ENCODE results near the gene NTHL1.

The NTHL1 gene

DNA sequence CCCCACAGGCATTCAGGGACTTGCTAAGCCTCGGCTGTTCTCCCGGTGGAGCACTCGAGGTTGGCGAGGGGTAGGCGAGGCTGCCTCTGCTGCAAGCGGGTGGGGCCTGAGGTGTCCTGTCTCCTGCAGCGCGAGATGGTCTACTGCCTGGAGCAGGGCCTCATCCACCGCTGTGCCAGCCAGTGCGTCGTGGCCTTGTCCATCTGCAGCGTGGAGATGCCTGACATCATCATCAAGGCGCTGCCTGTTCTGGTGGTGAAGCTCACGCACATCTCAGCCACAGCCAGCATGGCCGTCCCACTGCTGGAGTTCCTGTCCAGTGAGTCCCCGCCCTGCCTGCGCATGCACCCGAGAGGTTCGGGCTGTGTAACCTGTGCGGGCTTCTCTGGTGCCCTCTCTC lies 26.4 kb upstream of the NTHL1 start:
- H3K27me3 ChIP-seq (replicated peaks; ENCODE audit: insufficient read depth, low read length) = no peaks in the 10 kb centered on the region
- no peaks in the 10 kb centered on the region for H3K4me1 ChIP-seq (ENCODE audit: low read length)
- H3K36me3 ChIP-seq (replicated peaks; ENCODE audit: insufficient read depth, low read length) = no peaks in the 10 kb centered on the region
- H3K9me2 ChIP-seq (replicated peaks; ENCODE audit: insufficient read depth, low read length) = no peaks in the 10 kb centered on the region
- H3K9ac ChIP-seq (ENCODE audit: low read length) = no peak overlapping the region
- no peak for DNase-seq
- no peak overlapping the region for H3K4me3 ChIP-seq (ENCODE audit: low read length)
- no peak overlapping the region for H3K27ac ChIP-seq (ENCODE audit: low read length)
- no peak overlapping the region for H2AFZ ChIP-seq (ENCODE audit: low read length)
- no peaks in the 10 kb centered on the region for H3K79me2 ChIP-seq (ENCODE audit: low read length)
- H3K9me3 ChIP-seq (replicated peaks; ENCODE audit: insufficient read depth, low read length) = no peaks in the 10 kb centered on the region
- no peaks in the 10 kb centered on the region for H3F3A ChIP-seq (ENCODE audit: insufficient read depth, low read length)
- no peak overlapping the region for H3K4me2 ChIP-seq (ENCODE audit: low read depth, low read length)
- no peaks in the 10 kb centered on the region for H4K20me1 ChIP-seq (ENCODE audit: insufficient read depth, low read length)
- TF ChIP-seq EZH2phosphoT487 (IDR thresholded peaks at IDR 0.05; ENCODE audit: low read length) = no peak
- TF ChIP-seq EZH2 (optimal IDR thresholded peaks at IDR 0.05; ENCODE audit: low read depth, low read length) = no peak
- TF ChIP-seq CTCF (IDR thresholded peaks at IDR 0.05; ENCODE audit: low read length) = no peak

DNA sequence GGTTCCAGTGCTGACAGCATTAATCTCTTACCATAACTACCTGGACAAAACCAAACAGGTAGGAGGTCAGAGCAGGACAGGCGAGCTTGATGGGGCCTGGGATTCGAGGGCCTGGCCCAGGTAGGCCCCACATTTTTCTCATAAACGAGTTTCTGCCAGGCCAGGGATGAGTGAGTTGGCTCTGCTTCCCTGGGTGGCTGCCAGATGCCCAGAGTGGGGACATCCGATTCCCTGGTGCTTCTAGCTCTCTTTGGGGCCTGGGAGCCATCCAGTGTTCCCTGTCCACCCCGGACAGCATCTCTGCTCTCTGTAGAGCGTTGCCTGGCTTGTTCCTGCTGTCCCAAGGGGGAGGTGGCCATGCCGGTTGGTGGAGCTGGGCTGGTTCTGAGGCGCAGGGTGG lies 25.3 kb upstream of the NTHL1 start:
- DNase-seq = no peak
- Histone ChIP-seq H3K9me3 (replicated peaks; ENCODE audit: insufficient read depth, low read length) (no peaks in the 10 kb centered on the region), H2AFZ (ENCODE audit: low read length) (no peak overlapping the region), H3K36me3 (replicated peaks; ENCODE audit: insufficient read depth, low read length) (no peaks in the 10 kb centered on the region), H3K4me2 (ENCODE audit: low read depth, low read length) (no peak overlapping the region), H3K27me3 (replicated peaks; ENCODE audit: insufficient read depth, low read length) (no peaks in the 10 kb centered on the region), H3K27ac (ENCODE audit: low read length) (no peak overlapping the region), H3K79me2 (ENCODE audit: low read length) (no peaks in the 10 kb centered on the region), H3K4me1 (ENCODE audit: low read length) (no peaks in the 10 kb centered on the region), H3K9ac (ENCODE audit: low read length) (no peak overlapping the region), H4K20me1 (ENCODE audit: insufficient read depth, low read length) (no peaks in the 10 kb centered on the region), H3F3A (ENCODE audit: insufficient read depth, low read length) (no peaks in the 10 kb centered on the region), H3K4me3 (ENCODE audit: low read length) (no peak overlapping the region), H3K9me2 (replicated peaks; ENCODE audit: insufficient read depth, low read length) (no peaks in the 10 kb centered on the region)
- TF ChIP-seq EZH2phosphoT487 (IDR thresholded peaks at IDR 0.05; ENCODE audit: low read length) (no peak), CTCF (IDR thresholded peaks at IDR 0.05; ENCODE audit: low read length) (no peak), EZH2 (optimal IDR thresholded peaks at IDR 0.05; ENCODE audit: low read depth, low read length) (no peak)

GRCh38 chr16:2071454-2072202 lies 24.0 kb upstream of the NTHL1 start:
- TF ChIP-seq EZH2phosphoT487 (IDR thresholded peaks at IDR 0.05; ENCODE audit: low read length) = no peak
- no peak for TF ChIP-seq EZH2 (optimal IDR thresholded peaks at IDR 0.05; ENCODE audit: low read depth, low read length)
- no peak for TF ChIP-seq CTCF (IDR thresholded peaks at IDR 0.05; ENCODE audit: low read length)
- Histone ChIP-seq H3K9me3 (replicated peaks; ENCODE audit: insufficient read depth, low read length) (no peaks in the 10 kb centered on the region), H3K4me2 (ENCODE audit: low read depth, low read length) (no peak overlapping the region), H3K27me3 (replicated peaks; ENCODE audit: insufficient read depth, low read length) (no peaks in the 10 kb centered on the region), H3K79me2 (ENCODE audit: low read length) (no peaks in the 10 kb centered on the region), H3K9ac (ENCODE audit: low read length) (no peak overlapping the region), H2AFZ (ENCODE audit: low read length) (no peak overlapping the region), H3K27ac (ENCODE audit: low read length) (no peak overlapping the region), H3K36me3 (replicated peaks; ENCODE audit: insufficient read depth, low read length) (no peaks in the 10 kb centered on the region), H3K4me3 (ENCODE audit: low read length) (no peak overlapping the region), H3F3A (ENCODE audit: insufficient read depth, low read length) (no peaks in the 10 kb centered on the region), H3K9me2 (replicated peaks; ENCODE audit: insufficient read depth, low read length) (no peaks in the 10 kb centered on the region), H4K20me1 (ENCODE audit: insufficient read depth, low read length) (no peaks in the 10 kb centered on the region), H3K4me1 (ENCODE audit: low read length) (no peaks in the 10 kb centered on the region)
- DNase-seq = no peak

All from MM.1S (cell line).